SU-DHL-6 (cell line): ENCODE results near the gene DRAXIN.

Source experiments
- CTCF ChIP-seq: fragments of 200-600 bp; sonication (generic); IDR thresholded peaks from one replicate; pipeline ENCODE4 v1.5.1; 2017; ENCODE audit warnings: antibody characterized with exemption, mild to moderate bottlenecking, low read length, moderate library complexity; ENCODE audit not compliant: insufficient read depth, poor library complexity, severe bottlenecking
- EZH2phosphoT487 ChIP-seq: fragments of 200-600 bp; sonication (generic), shearing (Covaris generic); conservative IDR thresholded peaks from 2 replicates; pipeline ENCODE4 v1.6.1; 2018; ENCODE audit warnings: mild to moderate bottlenecking, antibody characterized with exemption, low read length, moderate library complexity, mixed read lengths

- TF ChIP-seq CTCF, result no peak
- TF ChIP-seq EZH2phosphoT487, result no peak
Measured at GRCh38 chr1:11670747-11671146, 20.8 kb upstream of the DRAXIN start.
